Heart left ventricle (tissue), 13 donors: Measurements from ENCODE around the gene ANKRD18A.

Experiments used
- CTCF ChIP-seq, 12 donors: fragments of 200-600 bp; sonication (generic) in 4 of 12; IDR thresholded peaks; one replicate each; pipeline versions ENCODE4 v1.5.0 to v1.8.0; 2018 to 2022; ENCODE audit warnings: antibody characterized with exemption in 12 of 12, mild to moderate bottlenecking in 5 of 12
- POLR2A ChIP-seq, 2 donors: fragments of 450-650 bp; IDR thresholded peaks; one replicate each; pipeline ENCODE4 v1.6.1; 2017; ENCODE audit warnings: antibody characterized with exemption in 2 of 2, mild to moderate bottlenecking in 2 of 2, moderate library complexity in 2 of 2
- donor health status: ischemic (EF 13 %, LVEDD 7.1; RV severe dilation, severe dysfunction).
- donor health status: DM: no; HTN: yes; CAD: no.
- donor health status: DM: no; HTN: no; CAD: no.
- donor health status: ischemic (EF 25% LVEDD 6.9; RV normal size, moderate dysfunction).
- donor health status: ischemic (EF 25% LVEDD 5.7; RV mildly dilated, moderate dysfunction).
- donor health status: ischemic (EF 35%, LVEDD 5.7; RV mildly dilated, moderate dysfunction).
- donor health status: nonischemic (EF 11% LVEDD 7.7; RV severe dilation, severe dysfunction).
- donor health status: DM: yes; HTN: yes; CAD: no.
- donor health status: PGD.
- donor health status: ischemic (EF 29% LVEDD 5.4; RV normal size, mild dysfunction).
- donor health status: nonischemic (EF 23%, LVEDD 6.1; RV moderate dilation, normal function).

GRCh38 chr9:38652486-38652885, 32.1 kb upstream of the ANKRD18A start:
- TF ChIP-seq CTCF (IDR thresholded peaks at IDR 0.05) (no peak), POLR2A (IDR thresholded peaks at IDR 0.05) (no peak)
